ENCODE measurements around the gene ERVH48-1.
"Not testable (repeated sequence)": the region's sequence is repeated elsewhere in the genome, so short reads cannot be mapped to it uniquely, and the experiment has no call there.

ERVH48-1 gene

GRCh38 chr21:42938606-42938995 is 13.2 kb upstream of the ERVH48-1 start:
- not testable (repeated sequence) for DNase-seq

GRCh38 chr21:42937960-42938605 is 12.7 kb upstream of the ERVH48-1 start:
- no peak for DNase-seq

GRCh38 chr21:42937034-42937940 is 11.9 kb upstream of the ERVH48-1 start:
- not testable (repeated sequence) for DNase-seq

GRCh38 chr21:42936360-42936759 is 10.9 kb upstream of the ERVH48-1 start:
- not testable (repeated sequence) for DNase-seq

GRCh38 chr21:42933973-42934372 is 8.5 kb upstream of the ERVH48-1 start:
- not testable (repeated sequence) for DNase-seq

GRCh38 chr21:42933137-42933970 is 7.9 kb upstream of the ERVH48-1 start:
- not testable (repeated sequence) for DNase-seq

- not testable (repeated sequence) for DNase-seq
Measured at GRCh38 chr21:42932378-42933136, 7.1 kb upstream of the ERVH48-1 start.

- no peak for DNase-seq
Measured at GRCh38 chr21:42931560-42932235, 6.3 kb upstream of the ERVH48-1 start.

GRCh38 chr21:42929969-42930368 is 4.5 kb upstream of the ERVH48-1 start:
- DNase-seq = no peak

- not testable (repeated sequence) for DNase-seq
Measured at GRCh38 chr21:42927474-42928200, 2.2 kb upstream of the ERVH48-1 start.

GRCh38 chr21:42924433-42924751 is 1.0 kb downstream of the ERVH48-1 start:
- DNase-seq = no peak

GRCh38 chr21:42923553-42924432 is 1.6 kb downstream of the ERVH48-1 start:
- DNase-seq = peak; percentile 71

GRCh38 chr21:42922918-42923317 is 2.5 kb downstream of the ERVH48-1 start:
- no peak for DNase-seq

- no peak for DNase-seq
Measured at GRCh38 chr21:42921927-42922326, 3.5 kb downstream of the ERVH48-1 start.

GRCh38 chr21:42918291-42918690 is 7.1 kb downstream of the ERVH48-1 start:
- DNase-seq = no peak

GRCh38 chr21:42913476-42913875 is 12.0 kb downstream of the ERVH48-1 start:
- no peak for DNase-seq

GRCh38 chr21:42911920-42912319 is 13.5 kb downstream of the ERVH48-1 start:
- not testable (repeated sequence) for DNase-seq

- not testable (repeated sequence) for DNase-seq
Measured at GRCh38 chr21:42908484-42908883, 16.9 kb downstream of the ERVH48-1 start.

- DNase-seq = no peak
Measured at GRCh38 chr21:42906233-42906632, 19.2 kb downstream of the ERVH48-1 start.

GRCh38 chr21:42905195-42905594 is 20.2 kb downstream of the ERVH48-1 start:
- no peak for DNase-seq
